Testis (tissue), 3 donors: Measurements from ENCODE around the gene PRR15L. TPM values are rescaled to one million over a fixed set of nuclear protein-coding genes. Genes with fewer than 3 reads are reported as not detected.

Experiments used
- DNase-seq: peaks from one replicate; pipeline ENCODE4 v3.0.0-alpha.2; 2019
- H3K27ac ChIP-seq, 2 donors: fragments of 200-600 bp; sonication (generic); one replicate each; pipeline ENCODE4 v1.5.1; 2019
- H3K27me3 ChIP-seq: fragments of 200-600 bp; sonication (generic); one replicate; pipeline ENCODE4 v1.5.1; 2019
- H3K36me3 ChIP-seq: fragments of 200-600 bp; sonication (generic); one replicate; pipeline ENCODE4 v1.5.1; 2017; ENCODE audit warnings: low read depth; ENCODE audit errors: missing control alignments
- H3K4me1 ChIP-seq: fragments of 200-600 bp; sonication (generic); one replicate; pipeline ENCODE4 v1.5.1; 2019
- H3K4me3 ChIP-seq, 2 donors: fragments of 200-600 bp; sonication (generic); one replicate each; pipeline ENCODE4 v1.5.1; 2017 to 2019
- H3K9me3 ChIP-seq: fragments of 200-600 bp; sonication (generic); one replicate; pipeline ENCODE4 v1.5.1; 2017
- CTCF ChIP-seq, 3 experiments: fragments of 450-650 bp in 2 of 3; fragments of 200-600 bp in 1 of 3; sonication (generic) in 1 of 3; IDR thresholded peaks; one replicate each; pipeline ENCODE4 v1.5.1; 2016 to 2019; ENCODE audit warnings: antibody characterized with exemption in 3 of 3, mild to moderate bottlenecking in 2 of 3, moderate library complexity in 1 of 3
- POLR2A ChIP-seq: fragments of 450-650 bp; IDR thresholded peaks from one replicate; pipeline ENCODE4 v1.6.1; 2017; ENCODE audit warnings: antibody characterized with exemption, mild to moderate bottlenecking, moderate library complexity
- WGBS, 2 donors: methylation state at CpG; one replicate each; pipeline ENCODE4 v1.1.5; 2018; 5-methylcytosine and 5-hydroxymethylcytosine counted together
- intact Hi-C: fragments of 100-400 bp; cut with DNase I; formaldehyde crosslinking; loops from one replicate; pipeline ENCODE4 v1.15.1; 2023; ENCODE audit warnings: low total_unique reads
- polyA plus RNA-seq: library from polyadenylated mRNA; stranded (reverse); fragments of 350-450 nt; fragmentation: Illumina TruSeq; extraction: RNeasy Lipid Tissue Mini Kit (QIAGEN cat#74804); gene quantifications from one replicate; pipeline ENCODE4 v1.2.3, GENCODE V29; 2014; ENCODE audit warnings: low read depth, low replicate concordance; ENCODE audit not compliant: insufficient read depth
- total RNA-seq, 2 donors: library from RNA; depleted of rRNA; stranded (reverse); fragments of >200 nt; gene quantifications; one replicate each; pipeline ENCODE4 v1.2.3, GENCODE V29; 2016

Gene PRR15L
- total and polyA plus RNA-seq, 3 donors from 2014 or later = 0.55 to 6.2 (median 2.5) TPM

GRCh38 chr17:47915776-47916398 lies 41.8 kb downstream of the PRR15L start:
- TF ChIP-seq CTCF (IDR thresholded peaks at IDR 0.05) = no peak
- no peak for TF ChIP-seq POLR2A
- peak; percentile 45 for DNase-seq

DNA sequence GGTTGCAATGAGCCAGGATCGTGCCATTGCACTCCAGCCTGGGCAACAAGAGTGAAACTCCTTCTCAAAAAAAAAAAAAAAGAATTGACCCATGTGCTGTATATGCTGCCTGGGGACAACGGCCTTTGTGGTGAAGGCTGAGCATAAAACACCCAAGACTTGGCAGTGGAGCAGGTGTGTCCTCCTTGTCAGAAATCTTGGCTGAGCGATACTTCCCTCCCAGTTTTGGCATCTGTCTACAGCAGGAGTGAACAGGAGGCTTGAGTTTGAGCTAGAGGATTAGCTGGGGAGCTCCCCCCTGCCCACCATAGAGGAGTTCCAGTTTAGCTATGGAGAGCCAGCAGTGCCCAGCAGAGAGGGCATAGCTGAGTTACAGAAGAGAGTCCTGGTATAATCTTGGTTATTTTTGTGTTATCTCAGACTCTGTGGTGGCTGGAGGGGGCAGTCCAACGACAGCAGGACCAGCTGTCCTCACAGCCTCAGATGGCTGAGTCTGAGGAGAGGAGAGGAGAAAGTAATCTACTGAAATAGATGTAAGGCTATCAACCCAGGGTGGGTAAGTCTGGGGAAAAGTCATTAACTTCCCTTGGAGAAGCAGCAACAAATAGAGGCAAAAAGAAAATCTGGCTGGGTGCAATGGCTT lies 43.3 kb downstream of the PRR15L start:
- DNase-seq = no peak
- 46 to 66% methylated on average over 3 to 4 of the region's 4 CpGs for WGBS, 2 donors
- Histone ChIP-seq H3K9me3 (no peaks in the 10 kb centered on the region), H3K27me3 (no peaks in the 10 kb centered on the region), H3K4me1 (peaks cover 10% of the 10 kb centered on the region), H3K4me3 (no peak overlapping the region), H3K27ac (no peak overlapping the region), H3K36me3 (no peaks in the 10 kb centered on the region)
- TF ChIP-seq POLR2A (no peak), CTCF (IDR thresholded peaks at IDR 0.05) (no peak)
- intact Hi-C loops = no loop called here

More at GRCh38 chr17:47915776-47916398, 41.8 kb downstream of the PRR15L start:
- Histone ChIP-seq H3K27me3 (no peaks in the 10 kb centered on the region), H3K4me1 (peaks cover 10% of the 10 kb centered on the region), H3K36me3 (no peaks in the 10 kb centered on the region), H3K9me3 (no peaks in the 10 kb centered on the region), H3K27ac (peak overlapping the region; percentile 39 to 74), H3K4me3 (no peak overlapping the region)
- intact Hi-C loops = no loop called here
- WGBS, 2 donors = 52 to 63% methylated on average over 12 of the region's 12 CpGs

- intact Hi-C loops = no loop called here
- no peak for DNase-seq
- 89 to 94% methylated on average over 2 of the region's 2 CpGs for WGBS, 2 donors
- TF ChIP-seq CTCF (IDR thresholded peaks at IDR 0.05) (no peak), POLR2A (no peak)
- H3K36me3 ChIP-seq = no peaks in the 10 kb centered on the region
- peaks cover 10% of the 10 kb centered on the region for H3K4me1 ChIP-seq
- no peaks in the 10 kb centered on the region for H3K9me3 ChIP-seq
- H3K4me3 ChIP-seq = no peak overlapping the region
- no peaks in the 10 kb centered on the region for H3K27me3 ChIP-seq
- H3K27ac ChIP-seq = no peak overlapping the region
Measured at GRCh38 chr17:47913050-47913449, 44.6 kb downstream of the PRR15L start.

GRCh38 chr17:47907932-47908562 lies 49.6 kb downstream of the PRR15L start:
- H3K27me3 ChIP-seq = no peaks in the 10 kb centered on the region
- H3K36me3 ChIP-seq = no peaks in the 10 kb centered on the region
- no peak overlapping the region for H3K27ac ChIP-seq
- DNase-seq = no peak
- intact Hi-C loops = no loop called here
- no peak overlapping the region for H3K4me3 ChIP-seq
- no peaks in the 10 kb centered on the region for H3K9me3 ChIP-seq
- TF ChIP-seq POLR2A = no peak
- no peak for TF ChIP-seq CTCF (IDR thresholded peaks at IDR 0.05)
- 75 to 76% methylated on average over 8 of the region's 8 CpGs for WGBS, 2 donors
- peaks cover 21% of the 10 kb centered on the region for H3K4me1 ChIP-seq
